HFF-Myc (cell line): ENCODE results near the gene CARD19.

Source experiments
- DNase-seq: peaks from one replicate; pipeline ENCODE4 v3.0.0-alpha.2; 2011; ENCODE audit warnings: low read depth; ENCODE audit errors: extremely low read depth
- H3K4me3 ChIP-seq: replicated peaks from 2 replicates; pipeline ENCODE4 v1.5.1; 2011; ENCODE audit warnings: low read depth, mild to moderate bottlenecking, control low read depth, low read length
- TF ChIP-seq, protein P1 (sequence below): IDR thresholded peaks from 2 replicates; pipeline ENCODE4 v1.5.1; 2012; ENCODE audit warnings: mild to moderate bottlenecking, low read depth, low read length, control low read depth; ENCODE audit errors: missing control alignments

Gene CARD19

DNA sequence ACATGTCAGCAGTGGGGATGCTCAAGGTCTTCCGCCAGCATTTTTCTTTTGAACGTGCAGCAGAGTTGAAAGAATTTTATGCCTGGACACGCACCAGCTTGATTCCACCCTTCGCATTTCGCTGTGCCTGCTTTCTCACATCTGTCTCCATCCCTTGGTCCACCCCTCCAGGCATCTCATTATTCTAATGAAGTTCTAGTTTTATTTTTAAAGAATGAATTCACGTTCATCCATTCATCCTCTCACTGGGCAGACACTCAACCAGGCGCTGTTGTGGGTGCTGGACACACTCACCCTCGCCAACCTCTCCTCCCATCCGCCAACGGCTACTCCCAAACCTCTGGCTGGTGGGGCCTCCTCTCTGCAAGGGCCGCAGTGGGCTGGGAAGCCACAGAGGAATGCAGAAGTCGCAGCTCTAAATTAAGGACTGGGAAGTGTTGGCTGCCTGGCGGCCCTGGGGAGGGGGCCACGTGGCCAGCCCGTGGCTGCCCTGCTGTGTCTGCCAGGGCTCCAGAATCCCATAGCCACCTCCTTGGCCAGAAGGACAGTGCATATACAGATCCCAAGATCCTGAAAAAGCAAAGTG is 30.8 kb upstream of the CARD19 start:
- no peak for DNase-seq
- no peak overlapping the region for H3K4me3 ChIP-seq
- TF ChIP-seq, protein P1, sequence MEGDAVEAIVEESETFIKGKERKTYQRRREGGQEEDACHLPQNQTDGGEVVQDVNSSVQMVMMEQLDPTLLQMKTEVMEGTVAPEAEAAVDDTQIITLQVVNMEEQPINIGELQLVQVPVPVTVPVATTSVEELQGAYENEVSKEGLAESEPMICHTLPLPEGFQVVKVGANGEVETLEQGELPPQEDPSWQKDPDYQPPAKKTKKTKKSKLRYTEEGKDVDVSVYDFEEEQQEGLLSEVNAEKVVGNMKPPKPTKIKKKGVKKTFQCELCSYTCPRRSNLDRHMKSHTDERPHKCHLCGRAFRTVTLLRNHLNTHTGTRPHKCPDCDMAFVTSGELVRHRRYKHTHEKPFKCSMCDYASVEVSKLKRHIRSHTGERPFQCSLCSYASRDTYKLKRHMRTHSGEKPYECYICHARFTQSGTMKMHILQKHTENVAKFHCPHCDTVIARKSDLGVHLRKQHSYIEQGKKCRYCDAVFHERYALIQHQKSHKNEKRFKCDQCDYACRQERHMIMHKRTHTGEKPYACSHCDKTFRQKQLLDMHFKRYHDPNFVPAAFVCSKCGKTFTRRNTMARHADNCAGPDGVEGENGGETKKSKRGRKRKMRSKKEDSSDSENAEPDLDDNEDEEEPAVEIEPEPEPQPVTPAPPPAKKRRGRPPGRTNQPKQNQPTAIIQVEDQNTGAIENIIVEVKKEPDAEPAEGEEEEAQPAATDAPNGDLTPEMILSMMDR: no peak

GRCh38 chr9:93066978-93067603 is 28.9 kb upstream of the CARD19 start:
- TF ChIP-seq, protein P1: no peak
- H3K4me3 ChIP-seq: no peak overlapping the region

GRCh38 chr9:93068956-93069355 is 27.1 kb upstream of the CARD19 start:
- H3K4me3 ChIP-seq: no peak overlapping the region
- DNase-seq: no peak
- TF ChIP-seq, protein P1: no peak

More at GRCh38 chr9:93066978-93067603, 28.9 kb upstream of the CARD19 start:
- DNase-seq: no peak

- DNase-seq: no peak
- no peak overlapping the region for H3K4me3 ChIP-seq
- TF ChIP-seq, protein P1: no peak
These were observed 24.6 kb upstream of the CARD19 start for GRCh38 chr9:93071464-93071863.

DNA sequence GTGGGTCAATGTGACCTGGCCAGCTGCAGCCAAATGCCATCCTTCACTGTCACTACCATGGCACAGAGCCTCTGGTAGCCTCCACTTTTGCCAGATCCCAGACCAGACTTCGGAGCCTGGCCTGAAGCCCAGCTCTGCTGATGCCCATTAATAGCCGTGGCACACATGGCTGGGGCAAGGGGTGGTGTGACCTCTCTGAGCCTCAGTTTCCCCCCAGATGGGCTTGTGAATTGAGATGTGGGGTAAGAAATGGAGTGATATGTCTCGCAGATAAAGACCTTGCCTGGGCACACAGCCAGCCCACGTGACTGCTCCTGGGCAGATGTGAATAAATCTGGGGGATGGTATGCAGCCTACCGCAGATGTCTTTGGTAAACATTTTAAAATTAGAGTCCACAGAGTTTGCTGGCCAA is 23.6 kb upstream of the CARD19 start:
- TF ChIP-seq, protein P1: no peak
- H3K4me3 ChIP-seq: no peak overlapping the region
- no peak for DNase-seq

DNA sequence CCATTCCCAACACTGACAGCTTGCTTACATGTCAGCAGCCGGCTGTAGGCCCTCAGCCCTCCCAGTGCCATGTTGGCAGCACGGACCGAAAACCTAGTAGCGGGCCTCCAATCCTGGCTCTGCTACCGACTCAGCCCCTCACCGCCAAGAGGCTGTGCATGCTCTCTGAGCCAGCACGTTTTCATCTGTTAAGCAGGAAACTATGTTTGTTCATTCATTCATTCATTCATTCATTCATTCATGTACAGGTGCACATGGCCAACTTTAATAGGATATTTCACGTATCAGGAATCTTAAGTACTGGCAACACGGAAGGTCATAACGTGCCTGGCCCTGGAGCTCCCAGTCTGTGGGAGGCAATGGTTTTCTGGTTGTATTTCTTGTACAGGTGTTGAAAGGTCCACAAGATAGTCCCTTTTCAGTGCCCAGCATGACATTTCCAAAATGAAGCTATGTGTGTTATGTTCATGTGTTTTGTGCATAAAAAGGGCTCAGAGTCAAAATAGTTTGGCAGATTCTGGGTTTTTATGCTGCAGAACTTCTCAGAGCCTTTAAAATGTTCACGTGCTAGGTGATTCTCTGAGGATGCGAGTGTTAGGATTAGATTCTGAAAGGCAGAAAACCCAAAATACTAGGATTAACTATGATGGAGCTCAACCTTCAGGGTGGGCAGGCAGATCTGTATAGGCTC is 19.8 kb upstream of the CARD19 start:
- no peak overlapping the region for H3K4me3 ChIP-seq
- TF ChIP-seq, protein P1: no peak
- DNase-seq: no peak

GRCh38 chr9:93076792-93077128 is 19.3 kb upstream of the CARD19 start:
- DNase-seq: no peak
- H3K4me3 ChIP-seq: no peak overlapping the region
- TF ChIP-seq, protein P1: no peak
